Measurements from ENCODE around the gene PRKACB.

- TF ChIP-seq CTCF (IDR thresholded peaks at IDR 0.05) (no peak), POLR2A (IDR thresholded peaks at IDR 0.05) (no peak)
Observed at GRCh38 chr1:84108900-84109578, 35.0 kb upstream of the PRKACB start.
